ENCODE measurements around the gene TRAPPC3.

TRAPPC3 gene

DNA sequence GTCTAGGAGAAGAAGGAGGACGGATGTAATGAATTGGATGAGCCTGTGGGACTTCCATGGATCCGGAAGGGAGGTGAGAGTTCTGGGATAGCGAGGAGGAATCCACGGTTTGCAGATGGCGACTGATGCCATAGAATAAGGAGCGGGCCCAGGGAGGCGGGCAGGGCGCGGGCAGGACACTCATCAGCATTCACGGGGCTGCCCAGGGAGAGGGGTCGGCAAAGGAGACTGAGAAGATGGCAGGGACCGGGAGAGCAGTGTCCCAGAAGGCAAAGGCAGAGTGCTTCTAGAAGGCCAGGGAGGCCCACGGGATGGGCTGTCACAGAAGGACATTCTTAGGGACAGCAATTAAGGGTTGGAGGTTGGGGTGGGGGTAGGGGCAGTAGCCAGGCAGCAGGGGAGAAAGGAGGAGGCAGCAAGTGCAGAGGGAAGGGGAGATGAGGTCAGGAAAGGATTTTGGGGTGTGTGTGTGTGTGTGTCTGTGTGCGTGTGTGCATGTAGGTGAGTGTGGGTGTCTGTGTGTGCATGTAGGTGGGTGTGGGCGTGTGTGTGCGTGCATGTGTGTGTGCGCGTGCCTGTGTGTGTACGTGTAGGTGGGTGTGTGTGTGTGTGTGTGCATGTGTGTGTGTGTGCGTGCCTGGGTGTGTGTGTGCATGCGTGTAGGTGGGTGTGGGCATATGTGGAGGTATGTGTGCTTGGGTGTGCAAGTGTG lies 23.1 kb downstream of the TRAPPC3 start:
- H3K4me3 Mint-ChIP-seq = peak overlapping the region; percentile 23 to 78
- peak overlapping the region; percentile 44 to 90 for H3K27ac Mint-ChIP-seq
- peaks cover 45% of the 10 kb centered on the region for H3K27me3 Mint-ChIP-seq
- H3K9me3 Mint-ChIP-seq = no peaks in the 10 kb centered on the region
- ATAC-seq (no peak), DNase-seq (no peak)
- H3K4me1 Mint-ChIP-seq = peaks cover 46% of the 10 kb centered on the region

DNA sequence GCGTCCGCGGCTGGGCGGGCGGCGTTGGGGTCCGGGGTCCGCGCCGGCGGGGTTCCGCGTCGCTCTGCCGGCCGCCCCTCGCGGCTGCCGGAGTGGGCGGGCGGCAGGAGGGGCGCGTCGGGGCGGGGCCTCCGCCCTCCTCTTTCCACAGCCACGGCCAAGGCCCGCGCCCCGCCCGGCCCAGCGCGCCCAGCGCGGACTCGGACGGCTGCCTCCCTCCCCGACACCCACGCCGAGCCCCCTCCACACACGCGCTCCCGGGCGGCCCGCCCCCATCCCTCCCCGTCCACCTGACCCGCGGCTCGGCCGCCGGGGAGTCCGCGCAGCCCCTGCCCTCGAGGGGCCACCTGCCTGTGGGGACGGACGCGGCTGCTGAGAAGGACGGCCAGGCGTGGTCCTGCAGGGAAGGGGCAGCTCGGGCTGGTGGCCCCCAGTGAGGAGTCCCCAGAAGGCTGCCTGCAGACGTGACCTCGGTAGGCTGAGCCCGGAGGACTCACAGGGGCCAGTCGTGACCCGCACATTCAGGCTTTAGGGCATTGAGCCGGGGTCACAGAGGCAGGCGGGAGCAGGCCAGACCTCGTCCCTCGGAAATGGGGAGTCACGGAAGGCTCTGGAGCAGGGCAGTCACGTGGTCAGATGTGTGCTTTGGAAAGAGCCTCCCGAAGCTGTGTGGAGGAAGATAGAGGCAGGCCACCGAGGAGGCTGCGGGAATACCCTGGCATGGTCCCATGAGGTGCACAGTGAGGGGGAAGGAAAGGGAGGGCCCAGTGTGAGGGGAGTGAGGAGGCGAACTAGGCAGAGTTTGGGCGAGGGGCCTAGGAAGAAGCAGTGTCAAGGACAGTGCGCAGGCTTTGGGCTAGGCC lies 23.9 kb downstream of the TRAPPC3 start, which contains the start of gene COL8A2:
Gene COL8A2 (minus strand): TSS at position 94 of the 863 bp plus-strand sequence. CDS start 24,980 bp downstream, outside the sequence.
- H3K4me1 Mint-ChIP-seq = peaks cover 46% of the 10 kb centered on the region
- DNase-seq (no peak), ATAC-seq (peak; percentile 33)
- H3K9me3 Mint-ChIP-seq = no peaks in the 10 kb centered on the region
- peak within 1 kb of the TSS; percentile 72 to 78 for H3K4me3 Mint-ChIP-seq
- H3K27ac Mint-ChIP-seq = peak within 1 kb of the TSS in 1 of 2 donors; percentile 90
- peaks cover 45% of the 10 kb centered on the region for H3K27me3 Mint-ChIP-seq

DNA sequence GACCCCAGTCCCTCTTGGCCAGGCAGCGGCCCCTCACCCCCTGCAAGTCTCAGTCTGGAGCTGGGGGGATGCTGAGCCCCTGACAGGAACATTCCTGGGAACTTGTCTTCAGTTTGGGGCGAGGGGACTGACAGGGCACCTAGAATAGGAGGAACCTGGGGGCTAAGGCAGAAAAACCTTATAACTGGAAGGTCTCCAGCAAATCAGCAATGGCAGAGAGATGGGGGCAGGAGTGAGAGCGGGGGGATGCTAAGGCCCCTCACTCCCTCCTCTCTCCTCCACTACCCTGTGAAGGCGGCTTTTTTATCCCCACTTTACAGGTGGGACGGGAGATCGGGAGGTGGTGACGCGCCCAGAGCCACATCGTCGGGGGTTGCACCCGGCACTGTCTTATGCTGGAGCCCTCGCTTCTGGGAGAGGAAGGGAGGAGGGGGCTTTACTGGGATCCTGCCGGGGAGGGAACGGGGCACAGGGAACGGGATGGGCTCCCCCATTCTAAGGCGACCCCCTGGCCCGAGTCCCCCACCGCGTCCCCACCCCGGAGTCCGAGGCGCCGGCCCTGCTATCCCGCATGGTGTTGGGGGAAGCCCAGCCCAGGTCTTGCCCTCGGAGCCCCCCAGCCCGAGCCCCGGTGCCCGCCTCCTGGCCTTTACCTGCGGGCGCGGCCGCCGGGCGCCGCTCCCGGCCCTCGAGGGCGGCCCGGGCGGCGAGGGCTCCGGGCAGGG lies 24.7 kb downstream of the TRAPPC3 start:
- H3K9me3 Mint-ChIP-seq = no peaks in the 10 kb centered on the region
- H3K27me3 Mint-ChIP-seq = peaks cover 45% of the 10 kb centered on the region
- no peak overlapping the region for H3K27ac Mint-ChIP-seq
- ATAC-seq (peak; percentile 46), DNase-seq (no peak)
- peak overlapping the region; percentile 47 to 72 for H3K4me3 Mint-ChIP-seq
- H3K4me1 Mint-ChIP-seq = peaks cover 46% of the 10 kb centered on the region

DNA sequence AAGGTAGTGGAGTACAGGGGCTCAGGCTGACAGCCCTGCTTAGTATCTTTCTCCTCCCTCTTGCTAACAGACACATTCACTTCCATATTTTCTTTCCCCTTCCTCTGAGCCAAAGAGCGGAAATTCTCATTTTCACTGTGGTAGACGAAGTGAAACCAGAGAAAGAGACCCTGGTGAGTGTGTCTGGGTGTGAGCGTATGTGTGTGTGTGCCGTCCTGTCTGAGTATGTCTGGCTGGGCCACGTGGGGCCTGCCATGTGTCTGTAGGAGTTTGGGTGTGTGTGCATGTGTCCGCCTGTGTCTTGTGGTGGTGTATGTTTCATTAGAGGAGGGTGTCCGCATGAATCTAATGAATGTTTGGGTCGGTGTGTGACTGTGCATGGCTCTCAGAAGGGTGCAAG lies 25.9 kb downstream of the TRAPPC3 start:
- Mint-ChIP-seq H3K4me1 (peaks cover 46% of the 10 kb centered on the region), H3K9me3 (no peaks in the 10 kb centered on the region), H3K27me3 (peaks cover 45% of the 10 kb centered on the region), H3K4me3 (peak overlapping the region; percentile 47 to 52), H3K27ac (peak overlapping the region in 1 of 2 donors; percentile 36)
- ATAC-seq (peak; percentile 70), DNase-seq (no peak)

DNA sequence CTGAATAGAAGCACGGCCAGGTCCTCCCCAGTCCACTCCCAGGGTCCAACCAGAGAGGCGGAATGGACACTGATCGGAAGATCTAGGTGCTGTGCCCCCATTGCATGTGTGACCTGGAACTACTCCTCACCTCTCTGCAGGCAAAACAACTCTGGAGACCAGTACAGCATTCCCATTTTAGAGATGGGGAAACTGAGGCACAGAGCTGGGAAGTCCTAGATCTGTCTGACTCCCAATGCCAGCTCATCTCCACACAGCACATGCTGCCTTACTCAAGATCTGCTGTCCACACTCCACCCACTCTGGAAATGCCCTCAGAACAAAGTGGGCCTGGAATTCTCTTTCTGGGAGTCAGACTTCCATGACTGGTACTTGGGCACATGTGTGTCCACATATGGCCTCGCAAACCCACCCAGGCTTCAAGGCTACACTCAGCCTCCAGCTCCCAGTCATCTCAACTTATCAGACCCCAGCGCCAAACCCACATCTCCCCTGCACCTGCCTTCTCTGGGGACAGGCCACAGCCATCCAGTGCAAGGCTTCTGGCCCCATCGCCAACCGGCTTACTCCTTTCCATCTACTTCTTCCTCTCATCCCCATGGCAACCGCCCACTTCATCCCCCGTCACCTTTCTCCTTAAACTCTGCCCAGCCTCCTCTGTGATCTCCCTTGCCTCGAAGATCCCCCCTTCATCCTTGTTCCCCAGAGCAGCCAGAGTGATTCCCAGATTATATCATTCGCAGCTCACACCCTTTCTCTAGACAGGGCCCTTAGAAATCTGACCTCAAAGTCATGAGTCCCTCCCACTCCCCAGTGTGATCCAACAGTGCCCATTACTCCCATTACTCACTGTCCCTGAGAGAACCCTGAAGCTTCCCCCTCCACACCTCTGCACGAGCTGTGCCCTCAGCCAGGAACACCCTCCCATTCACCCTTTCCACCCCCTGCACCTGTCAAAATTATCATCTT lies 26.9 kb downstream of the TRAPPC3 start:
- no peaks in the 10 kb centered on the region for H3K9me3 Mint-ChIP-seq
- H3K4me1 Mint-ChIP-seq = peaks cover 45% of the 10 kb centered on the region
- ATAC-seq = no peak
- H3K27ac Mint-ChIP-seq = peak overlapping the region in 1 of 2 donors; percentile 4
- no peak for DNase-seq
- no peak overlapping the region for H3K4me3 Mint-ChIP-seq
- peaks cover 45% of the 10 kb centered on the region for H3K27me3 Mint-ChIP-seq

DNA sequence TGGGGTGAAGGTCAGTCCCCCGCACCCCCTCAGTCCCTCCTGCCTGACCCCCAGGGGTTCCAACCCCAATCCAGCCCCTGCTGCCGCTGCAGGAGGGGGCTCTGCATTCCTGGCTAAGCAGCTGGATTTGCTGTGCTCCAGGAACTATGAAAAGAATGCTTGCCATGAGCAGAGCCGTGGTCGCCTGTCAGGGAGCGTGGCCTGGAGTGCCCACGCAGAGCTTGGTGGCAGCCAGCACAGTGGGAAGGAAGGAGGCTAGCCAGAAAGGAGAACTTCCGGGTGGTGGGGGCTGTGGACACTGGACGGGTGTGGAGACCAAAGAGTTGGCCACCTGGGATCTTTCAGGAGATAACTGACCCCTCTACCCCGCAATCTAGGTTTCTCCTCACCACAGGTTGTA lies 29.8 kb downstream of the TRAPPC3 start:
- DNase-seq (no peak), ATAC-seq (no peak)
- Mint-ChIP-seq H3K9me3 (no peaks in the 10 kb centered on the region), H3K27me3 (peaks cover 26% of the 10 kb centered on the region), H3K4me1 (peaks cover 21% of the 10 kb centered on the region), H3K4me3 (no peak overlapping the region), H3K27ac (no peak overlapping the region)

DNA sequence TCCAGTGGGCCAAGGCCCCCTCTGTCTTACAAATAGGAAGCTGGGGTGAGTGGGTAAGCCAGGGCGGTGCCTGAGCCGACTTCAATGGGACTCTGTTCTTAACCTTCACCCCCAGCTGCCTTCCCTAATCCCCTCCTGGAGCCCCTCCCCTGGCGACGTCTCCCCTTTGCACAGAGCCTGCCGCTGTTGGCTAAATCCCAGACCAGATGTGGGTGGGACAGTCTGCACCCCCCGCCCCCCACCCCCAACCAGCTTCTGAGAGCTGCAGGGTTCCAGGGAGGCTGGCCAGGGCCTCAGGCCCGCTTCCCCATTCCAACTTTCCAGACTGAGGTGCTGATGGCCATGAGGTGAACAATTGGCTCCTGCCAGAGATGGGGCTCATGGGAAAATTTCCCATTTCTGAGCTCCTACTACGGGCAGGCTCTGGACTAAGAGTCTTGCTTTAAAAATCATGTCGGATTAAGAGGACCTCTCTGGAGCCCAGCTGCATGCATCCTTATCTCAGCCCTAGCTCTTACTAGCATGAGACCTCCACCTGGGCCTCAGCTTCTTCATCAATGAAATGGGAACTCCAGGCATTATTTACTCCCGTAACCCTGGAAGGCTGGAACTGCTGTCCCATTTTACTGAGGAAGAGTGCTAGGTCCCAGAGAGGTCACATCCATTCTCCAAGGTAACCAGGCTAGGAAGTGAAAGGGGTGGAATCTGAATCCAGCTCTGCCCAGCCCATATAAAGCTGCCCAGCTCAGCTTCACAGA lies 30.7 kb downstream of the TRAPPC3 start:
- Mint-ChIP-seq H3K4me1 (peaks cover 13% of the 10 kb centered on the region), H3K9me3 (no peaks in the 10 kb centered on the region), H3K27me3 (peaks cover 17% of the 10 kb centered on the region), H3K4me3 (no peak overlapping the region), H3K27ac (no peak overlapping the region)
- DNase-seq (no peak), ATAC-seq (no peak)

DNA sequence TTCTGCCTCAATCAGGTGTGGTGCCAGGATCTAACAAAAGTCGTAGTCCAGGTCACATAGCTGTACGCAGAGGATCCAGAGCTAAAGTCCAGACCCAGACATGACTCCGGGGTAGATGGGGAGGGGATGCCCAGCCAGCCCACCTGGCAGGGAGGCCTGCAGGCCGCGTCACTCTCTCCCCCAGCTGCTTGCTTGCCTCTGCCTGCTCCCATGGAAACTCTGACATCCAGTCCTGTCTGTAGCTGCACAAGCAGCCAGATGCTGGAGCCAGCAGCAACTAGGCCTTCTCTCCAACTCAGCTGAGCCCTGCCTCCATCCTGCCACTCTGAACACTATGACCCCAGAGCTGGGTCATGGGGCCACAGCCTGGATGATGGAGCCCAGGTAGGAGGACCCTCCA lies 32.4 kb downstream of the TRAPPC3 start:
- H3K4me1 Mint-ChIP-seq = no peaks in the 10 kb centered on the region
- no peak for ATAC-seq
- peaks cover under 1% of the 10 kb centered on the region for H3K27me3 Mint-ChIP-seq
- H3K27ac Mint-ChIP-seq = no peak overlapping the region
- DNase-seq = no peak
- no peaks in the 10 kb centered on the region for H3K9me3 Mint-ChIP-seq
- H3K4me3 Mint-ChIP-seq = no peak overlapping the region

DNA sequence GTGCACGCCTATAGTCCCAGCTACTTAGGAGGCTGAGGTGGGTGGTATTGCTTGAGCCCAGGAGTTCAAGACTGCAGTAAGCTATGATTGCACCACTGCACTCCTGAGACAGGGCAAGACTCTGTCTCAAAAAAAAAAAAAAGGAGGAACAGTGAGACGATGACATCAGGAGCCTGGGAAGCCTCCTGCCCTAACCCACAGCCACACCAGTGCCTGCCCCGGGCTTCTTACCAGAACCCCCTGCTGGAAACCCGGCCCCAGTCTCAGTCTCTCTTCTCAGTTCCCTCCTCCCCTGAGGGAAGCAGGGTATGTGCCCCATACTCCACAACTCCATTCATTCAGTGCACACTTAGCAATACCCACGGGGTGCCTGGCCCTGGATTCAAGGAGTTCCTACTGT lies 33.4 kb downstream of the TRAPPC3 start:
- peaks cover 8% of the 10 kb centered on the region for H3K4me1 Mint-ChIP-seq
- DNase-seq (no peak), ATAC-seq (no peak)
- H3K4me3 Mint-ChIP-seq = no peak overlapping the region
- H3K9me3 Mint-ChIP-seq = no peaks in the 10 kb centered on the region
- no peaks in the 10 kb centered on the region for H3K27me3 Mint-ChIP-seq
- H3K27ac Mint-ChIP-seq = peak overlapping the region in 1 of 2 donors; percentile 78

DNA sequence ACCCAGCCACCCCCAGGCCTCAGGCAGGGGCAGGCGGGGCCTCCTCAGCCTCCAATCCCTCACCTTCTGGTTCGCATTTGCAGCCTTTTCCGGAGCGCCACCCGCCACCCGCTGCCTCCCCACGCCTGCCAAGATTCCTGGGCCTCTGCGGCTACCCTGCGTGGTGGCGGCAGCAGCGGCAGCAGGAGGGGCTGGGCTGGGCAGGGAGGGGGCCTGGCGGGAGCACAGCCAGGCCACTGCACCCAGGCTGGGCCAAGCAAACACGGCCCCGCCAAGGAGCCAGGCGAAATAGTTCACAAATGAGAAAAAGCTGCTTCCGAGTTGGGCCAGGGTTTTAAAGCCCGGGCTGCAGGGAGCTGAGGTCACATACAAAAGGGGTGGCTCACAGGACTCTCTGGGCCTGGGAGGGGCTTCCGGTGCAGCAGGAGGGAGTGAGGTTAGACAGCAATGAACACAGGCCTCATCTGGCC lies 34.1 kb downstream of the TRAPPC3 start:
- DNase-seq = no peak
- no peak for ATAC-seq
- H3K27ac Mint-ChIP-seq = peak overlapping the region in 1 of 2 donors; percentile 78
- no peak overlapping the region for H3K4me3 Mint-ChIP-seq
- no peaks in the 10 kb centered on the region for H3K27me3 Mint-ChIP-seq
- H3K9me3 Mint-ChIP-seq = no peaks in the 10 kb centered on the region
- peaks cover 14% of the 10 kb centered on the region for H3K4me1 Mint-ChIP-seq

DNA sequence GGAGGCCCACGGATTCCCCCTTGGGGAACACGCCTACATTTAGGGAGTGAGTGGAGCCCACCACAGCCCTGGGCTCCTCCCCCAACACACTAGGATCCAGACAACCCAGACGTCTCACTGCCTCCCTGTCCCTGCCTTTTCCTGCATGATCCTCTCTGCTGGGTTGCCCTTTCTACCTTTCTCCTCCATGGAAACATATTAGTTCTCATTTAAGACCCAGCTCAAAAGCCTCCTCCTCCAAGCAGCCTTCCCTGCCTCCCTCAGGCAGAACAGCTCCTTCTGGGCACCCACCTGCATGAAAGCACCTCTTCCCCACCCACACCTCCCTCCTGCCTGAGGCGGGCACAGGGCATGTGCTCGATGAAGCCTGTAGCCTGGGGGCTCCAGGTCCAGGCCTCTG lies 34.9 kb downstream of the TRAPPC3 start:
- Mint-ChIP-seq H3K27ac (no peak overlapping the region), H3K9me3 (no peaks in the 10 kb centered on the region), H3K27me3 (no peaks in the 10 kb centered on the region), H3K4me1 (peaks cover 19% of the 10 kb centered on the region), H3K4me3 (no peak overlapping the region)
- no peak for ATAC-seq
- no peak for DNase-seq

DNA sequence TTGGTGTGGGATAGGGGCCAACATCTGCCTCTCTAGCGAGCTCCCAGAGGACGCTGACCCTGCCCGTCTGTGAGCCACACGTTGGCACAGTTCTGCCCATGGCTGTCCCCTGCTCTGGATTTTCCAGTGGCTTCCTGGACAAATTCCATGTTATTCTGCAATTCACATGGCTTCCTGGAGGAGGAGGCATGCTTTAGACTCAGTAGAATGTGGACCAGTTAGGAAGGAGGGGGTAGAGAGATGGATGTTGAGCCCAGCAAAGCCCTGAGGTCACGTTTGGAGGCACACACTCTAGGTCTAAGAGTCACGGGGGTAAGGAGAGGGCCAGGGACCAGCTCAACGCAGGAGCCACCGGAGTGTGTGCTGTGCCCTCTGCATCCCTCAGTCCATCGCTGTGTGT lies 36.5 kb downstream of the TRAPPC3 start:
- DNase-seq (no peak), ATAC-seq (no peak)
- Mint-ChIP-seq H3K9me3 (no peaks in the 10 kb centered on the region), H3K4me1 (peaks cover 34% of the 10 kb centered on the region), H3K27me3 (no peaks in the 10 kb centered on the region), H3K4me3 (no peak overlapping the region), H3K27ac (peak overlapping the region; percentile 0 to 16)

DNA sequence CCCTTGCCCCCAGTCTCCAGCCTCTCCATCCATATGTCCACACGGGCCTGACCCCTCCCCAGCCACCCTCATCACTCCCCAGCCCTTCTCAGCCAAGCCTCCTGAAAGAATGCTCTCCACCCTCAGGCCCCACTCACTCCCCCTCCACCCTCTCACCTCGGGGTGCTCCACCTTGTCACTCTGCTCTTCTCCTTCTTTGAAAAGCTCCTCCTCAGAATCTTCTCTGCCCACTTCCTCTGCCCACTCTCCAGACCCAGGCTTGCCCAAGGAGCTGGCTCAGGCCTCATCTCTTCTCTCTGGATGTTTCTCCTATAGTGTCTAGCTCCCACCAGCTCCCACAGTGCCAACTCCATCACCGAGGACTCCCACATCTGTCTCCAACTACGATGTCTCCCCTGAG lies 38.1 kb downstream of the TRAPPC3 start:
- ATAC-seq (no peak), DNase-seq (no peak)
- Mint-ChIP-seq H3K9me3 (no peaks in the 10 kb centered on the region), H3K4me3 (peak overlapping the region in 1 of 2 donors; percentile 4), H3K27ac (peak overlapping the region; percentile 43 to 69), H3K4me1 (peaks cover 46% of the 10 kb centered on the region), H3K27me3 (no peaks in the 10 kb centered on the region)

Measured in stimulated activated naive CD8-positive, alpha-beta T cell treated with anti-CD3 and anti-CD28 coated beads, Interleukin-15, amount 100 ng/mL, for 72 hours (primary cell).